ENCODE measurements around the gene TTBK2.
"Not testable (repeated sequence)": the region's sequence is repeated elsewhere in the genome, so short reads cannot be mapped to it uniquely, and the experiment has no call there.

TTBK2 gene

GRCh38 chr15:42908538-42908937 is 12.0 kb downstream of the TTBK2 start:
- DNase-seq (ENCODE audit: low read depth in 2 of 2), result no peak

GRCh38 chr15:42903388-42904324 is 16.9 kb downstream of the TTBK2 start:
- no peak for DNase-seq (ENCODE audit: low read depth in 2 of 2)

GRCh38 chr15:42893911-42894310 is 26.7 kb downstream of the TTBK2 start:
- DNase-seq (ENCODE audit: low read depth in 2 of 2), result not testable (repeated sequence)

GRCh38 chr15:42891569-42891968 is 29.0 kb downstream of the TTBK2 start:
- no peak for DNase-seq (ENCODE audit: low read depth in 2 of 2)

- no peak for DNase-seq (ENCODE audit: low read depth in 2 of 2)
These were observed 30.2 kb downstream of the TTBK2 start for GRCh38 chr15:42890161-42890913.

GRCh38 chr15:42887384-42887783 is 33.2 kb downstream of the TTBK2 start:
- not testable (repeated sequence) for DNase-seq (ENCODE audit: low read depth in 2 of 2)

- no peak for DNase-seq (ENCODE audit: low read depth in 2 of 2)
These were observed 40.5 kb downstream of the TTBK2 start for GRCh38 chr15:42880121-42880520.

GRCh38 chr15:42879443-42879842 is 41.1 kb downstream of the TTBK2 start:
- DNase-seq (ENCODE audit: low read depth in 2 of 2), result no peak

- DNase-seq (ENCODE audit: low read depth in 2 of 2), result no peak
These were observed 44.4 kb downstream of the TTBK2 start for GRCh38 chr15:42876224-42876623.

- DNase-seq (ENCODE audit: low read depth in 2 of 2), result no peak
These were observed 51.9 kb downstream of the TTBK2 start for GRCh38 chr15:42868683-42869082.

- no peak for DNase-seq (ENCODE audit: low read depth in 2 of 2)
These were observed 56.9 kb downstream of the TTBK2 start for GRCh38 chr15:42863572-42864239.

GRCh38 chr15:42858999-42859789 is 61.4 kb downstream of the TTBK2 start:
- DNase-seq (ENCODE audit: low read depth in 2 of 2), result no peak

GRCh38 chr15:42858540-42858939 is 62.0 kb downstream of the TTBK2 start:
- no peak for DNase-seq (ENCODE audit: low read depth in 2 of 2)

GRCh38 chr15:42854576-42854975 is 66.0 kb downstream of the TTBK2 start:
- no peak for DNase-seq (ENCODE audit: low read depth in 2 of 2)

- no peak for DNase-seq (ENCODE audit: low read depth in 2 of 2)
These were observed 70.7 kb downstream of the TTBK2 start for GRCh38 chr15:42849836-42850235.

- DNase-seq (ENCODE audit: low read depth in 2 of 2), result no peak
These were observed 71.7 kb downstream of the TTBK2 start for GRCh38 chr15:42848846-42849245.

- DNase-seq (ENCODE audit: low read depth in 2 of 2), result no peak
These were observed 73.9 kb downstream of the TTBK2 start for GRCh38 chr15:42846647-42847046.

GRCh38 chr15:42845581-42845980 is 75.0 kb downstream of the TTBK2 start:
- DNase-seq (ENCODE audit: low read depth in 2 of 2), result no peak

- DNase-seq (ENCODE audit: low read depth in 2 of 2), result no peak
These were observed 76.9 kb downstream of the TTBK2 start for GRCh38 chr15:42843699-42844098.

- no peak for DNase-seq (ENCODE audit: low read depth in 2 of 2)
These were observed 84.3 kb downstream of the TTBK2 start for GRCh38 chr15:42836251-42836650.

GRCh38 chr15:42832576-42832975 is 88.0 kb downstream of the TTBK2 start:
- no peak for DNase-seq (ENCODE audit: low read depth in 2 of 2)
